OCI-LY3 (cell line): ENCODE results near the gene TPCN2.

Experiments used
- H2AFZ ChIP-seq: fragments of 200-600, 300-600 bp; shearing (Covaris generic); 2 replicates; pipeline ENCODE4 v1.6.0; 2014; ENCODE audit warnings: antibody characterized with exemption, low read depth, low read length
- H3K27ac ChIP-seq: fragments of 200-600, 300-600 bp; sonication (generic); 2 replicates; pipeline ENCODE4 v1.5.1; 2014; ENCODE audit warnings: mild to moderate bottlenecking, low read length, moderate library complexity, mixed read lengths
- H3K27me3 ChIP-seq: fragments of 200-600, 300-600 bp; sonication (generic); 2 replicates; pipeline ENCODE4 v1.6.1; 2014; ENCODE audit warnings: low read depth, low read length, mixed read lengths
- H3K36me3 ChIP-seq: fragments of 200-600, 300-600 bp; sonication (generic); replicated peaks from 2 replicates; pipeline ENCODE3; 2014; ENCODE audit warnings: low read depth, low read length, mixed read lengths
- H3K4me1 ChIP-seq: fragments of 300-600, 200-600 bp; sonication (generic); 2 replicates; pipeline ENCODE4 v1.6.1; 2014; ENCODE audit warnings: low read length, mixed read lengths
- H3K4me2 ChIP-seq: fragments of 200-600, 300-600 bp; sonication (generic); 2 replicates; pipeline ENCODE4 v1.6.1; 2014; ENCODE audit warnings: low read length, mixed read lengths
- H3K4me3 ChIP-seq: fragments of 300-600, 200-600 bp; sonication (generic); 2 replicates; pipeline ENCODE4 v1.5.1; 2014; ENCODE audit warnings: antibody characterized with exemption, mild to moderate bottlenecking, low read length, moderate library complexity
- H3K79me2 ChIP-seq: fragments of 300-600, 200-600 bp; shearing (Covaris generic); 2 replicates; pipeline ENCODE4 v1.6.1; 2014; ENCODE audit warnings: mild to moderate bottlenecking, low read length, mixed read lengths
- H3K9ac ChIP-seq: fragments of 300-600, 200-600 bp; shearing (Covaris generic); 2 replicates; pipeline ENCODE4 v1.6.0; 2014; ENCODE audit warnings: mild to moderate bottlenecking, low read length, moderate library complexity
- H3K9me3 ChIP-seq: fragments of 200-600, 300-600 bp; shearing (Covaris generic); 2 replicates; pipeline ENCODE4 v1.6.1; 2014; ENCODE audit warnings: low read length, mixed read lengths; ENCODE audit not compliant: insufficient read depth
- H4K20me1 ChIP-seq: fragments of 200-600, 300-600 bp; sonication (generic); 2 replicates; pipeline ENCODE4 v1.6.1; 2016; ENCODE audit warnings: low read length, mixed read lengths; ENCODE audit not compliant: insufficient read depth
- CTCF ChIP-seq: fragments of 200-600, 300-600 bp; sonication (generic); IDR thresholded peaks from 2 replicates; pipeline ENCODE4 v1.5.1; 2014; ENCODE audit warnings: antibody characterized with exemption, low read length, low read depth
- EZH2phosphoT487 ChIP-seq: fragments of 200-600 bp; shearing (Covaris generic); IDR thresholded peaks from 2 replicates; pipeline ENCODE4 v1.6.1; 2018; ENCODE audit warnings: antibody characterized with exemption, mixed run types, low read depth

The TPCN2 gene

DNA sequence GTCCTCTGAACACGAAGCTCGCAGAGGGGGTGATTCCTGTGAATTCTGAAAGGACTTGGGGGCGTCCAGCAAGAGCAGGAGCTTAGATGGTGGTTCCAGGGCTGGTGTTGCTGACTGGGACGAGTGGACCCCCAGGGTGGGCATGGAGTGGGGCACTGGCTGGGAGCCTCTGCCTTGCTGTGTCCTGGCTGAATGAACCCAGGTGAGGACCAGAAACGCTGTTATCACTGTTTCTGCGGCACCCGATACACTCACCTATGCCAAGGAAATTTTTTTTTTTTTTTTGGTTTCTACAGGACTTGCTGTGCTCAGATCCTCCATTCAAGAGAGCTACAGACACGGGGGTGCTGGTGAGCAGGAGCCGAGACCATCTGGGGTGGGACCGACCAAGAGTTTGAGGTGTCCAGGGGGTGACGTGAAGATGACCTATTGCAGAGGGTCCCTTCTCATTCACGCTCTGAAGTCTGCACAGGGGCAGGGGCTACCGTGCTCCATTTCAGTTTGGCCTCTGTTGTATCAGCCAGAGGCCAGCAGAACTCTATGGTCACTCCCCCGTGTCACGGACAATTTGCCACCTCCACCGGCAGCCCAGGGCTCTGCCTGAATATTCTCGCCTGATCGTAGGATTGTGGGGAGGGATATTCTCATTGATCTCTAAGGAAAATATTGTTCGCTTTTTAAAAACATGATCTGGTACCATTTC, 110.6 kb downstream of the TPCN2 start:
- H3K36me3 ChIP-seq: peaks cover 10% of the 10 kb centered on the region
- H3K4me3 ChIP-seq: no peak overlapping the region
- no peak for TF ChIP-seq CTCF
- no peak for TF ChIP-seq EZH2phosphoT487
- no peak overlapping the region for H3K9ac ChIP-seq
- no peaks in the 10 kb centered on the region for H4K20me1 ChIP-seq
- peaks cover 8% of the 10 kb centered on the region for H3K9me3 ChIP-seq
- H3K4me2 ChIP-seq: no peak overlapping the region
- H3K79me2 ChIP-seq: no peaks in the 10 kb centered on the region
- no peak overlapping the region for H3K27ac ChIP-seq
- H3K4me1 ChIP-seq: peaks cover 28% of the 10 kb centered on the region
- H2AFZ ChIP-seq: no peak overlapping the region
- no peaks in the 10 kb centered on the region for H3K27me3 ChIP-seq

GRCh38 chr11:69160296-69161116, 111.8 kb downstream of the TPCN2 start:
- no peaks in the 10 kb centered on the region for H3K27me3 ChIP-seq
- H4K20me1 ChIP-seq: no peaks in the 10 kb centered on the region
- H3K4me2 ChIP-seq: no peak overlapping the region
- no peak for TF ChIP-seq CTCF
- TF ChIP-seq EZH2phosphoT487: no peak
- peaks cover 18% of the 10 kb centered on the region for H3K36me3 ChIP-seq
- no peak overlapping the region for H3K4me3 ChIP-seq
- H3K27ac ChIP-seq: no peak overlapping the region
- peaks cover 10% of the 10 kb centered on the region for H3K9me3 ChIP-seq
- H3K79me2 ChIP-seq: no peaks in the 10 kb centered on the region
- no peak overlapping the region for H3K9ac ChIP-seq
- H3K4me1 ChIP-seq: peaks cover 18% of the 10 kb centered on the region
- H2AFZ ChIP-seq: no peak overlapping the region

- no peak overlapping the region for H3K4me3 ChIP-seq
- H2AFZ ChIP-seq: no peak overlapping the region
- peaks cover 18% of the 10 kb centered on the region for H3K4me1 ChIP-seq
- no peaks in the 10 kb centered on the region for H3K27me3 ChIP-seq
- peaks cover 10% of the 10 kb centered on the region for H3K9me3 ChIP-seq
- H3K4me2 ChIP-seq: no peak overlapping the region
- no peak overlapping the region for H3K27ac ChIP-seq
- H3K79me2 ChIP-seq: no peaks in the 10 kb centered on the region
- no peak overlapping the region for H3K9ac ChIP-seq
- TF ChIP-seq CTCF: no peak
- no peak for TF ChIP-seq EZH2phosphoT487
- H4K20me1 ChIP-seq: no peaks in the 10 kb centered on the region
- H3K36me3 ChIP-seq: peaks cover 18% of the 10 kb centered on the region
Observed at GRCh38 chr11:69161117-69161407, 112.3 kb downstream of the TPCN2 start.

DNA sequence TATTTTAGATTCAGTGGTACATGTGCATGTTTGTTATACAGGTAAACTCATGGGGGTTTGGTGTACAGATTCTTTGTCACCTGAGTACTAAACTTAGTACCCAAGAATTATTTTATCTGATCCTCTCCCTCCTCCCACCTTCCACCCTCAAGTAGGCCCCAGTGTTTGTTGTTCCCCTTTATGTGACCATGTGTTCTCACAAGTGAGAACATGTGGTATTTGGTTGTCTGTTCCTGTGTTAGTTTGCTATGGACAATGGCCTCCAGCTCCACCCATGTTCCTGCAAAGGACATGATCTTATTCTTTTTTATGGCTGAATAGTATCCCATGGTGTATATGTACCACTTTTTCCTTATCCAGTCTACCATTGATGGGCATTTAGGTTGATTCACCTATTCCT, 113.8 kb downstream of the TPCN2 start:
- Histone ChIP-seq H3K4me2 (no peak overlapping the region), H3K36me3 (peaks cover 18% of the 10 kb centered on the region), H3K27me3 (no peaks in the 10 kb centered on the region), H3K27ac (no peak overlapping the region), H3K9me3 (peaks cover 10% of the 10 kb centered on the region), H3K4me3 (no peak overlapping the region), H3K4me1 (peaks cover 21% of the 10 kb centered on the region), H2AFZ (no peak overlapping the region), H3K79me2 (no peaks in the 10 kb centered on the region), H3K9ac (no peak overlapping the region), H4K20me1 (no peaks in the 10 kb centered on the region)
- TF ChIP-seq EZH2phosphoT487 (no peak), CTCF (no peak)
